Ascending aorta (tissue), 2 donors: ENCODE data around the gene KIAA1549. TPM values are rescaled to one million over a fixed set of nuclear protein-coding genes. Genes with fewer than 3 reads are reported as not detected.

ENCODE experiments used
- DNase-seq, 2 donors: peaks; one replicate each; pipeline ENCODE4 v3.0.0-alpha.2; 2019; ENCODE audit warnings: low spot score in 2 of 2
- H3K27ac ChIP-seq, 2 donors: fragments of 200-600 bp; sonication (generic); one replicate each; pipeline ENCODE4 v1.5.1; 2016 to 2017; ENCODE audit warnings: mild to moderate bottlenecking in 1 of 2
- H3K27me3 ChIP-seq: fragments of 200-600 bp; sonication (generic); one replicate; pipeline ENCODE4 v1.5.1; 2017
- H3K36me3 ChIP-seq, 2 donors: fragments of 200-600 bp; sonication (generic); one replicate each; pipeline ENCODE4 v1.5.1; 2016
- H3K4me1 ChIP-seq, 2 donors: fragments of 200-600 bp; sonication (generic); one replicate each; pipeline ENCODE4 v1.5.1; 2016 to 2017; ENCODE audit warnings: mild to moderate bottlenecking in 1 of 2
- H3K4me3 ChIP-seq, 2 donors: fragments of 200-600 bp; sonication (generic); one replicate each; pipeline ENCODE4 v1.5.1; 2016 to 2017; ENCODE audit warnings: mild to moderate bottlenecking in 1 of 2
- H3K9me3 ChIP-seq, 2 donors: fragments of 200-600 bp; sonication (generic); one replicate each; pipeline ENCODE4 v1.5.1; 2016
- intact Hi-C: fragments of 100-400 bp; cut with DNase I; formaldehyde crosslinking; loops from one replicate; pipeline ENCODE4 v1.15.1; 2023
- total RNA-seq: library from RNA; depleted of rRNA; stranded (reverse); fragments of >200 nt; gene quantifications from one replicate; pipeline ENCODE4 v1.1.0, GENCODE V29; 2016
- TF ChIP-seq, protein P1 (sequence below), 3 experiments: fragments of 200-600 bp in 2 of 3; fragments of 450-650 bp in 1 of 3; sonication (generic) in 2 of 3; IDR thresholded peaks; one replicate each; pipeline ENCODE4 v1.5.1; 2016 to 2019; ENCODE audit warnings: antibody characterized with exemption in 3 of 3, mild to moderate bottlenecking in 1 of 3, moderate library complexity in 1 of 3

The KIAA1549 gene
- total RNA-seq, 1 donor from 2014 or later = 0.11 TPM

DNA sequence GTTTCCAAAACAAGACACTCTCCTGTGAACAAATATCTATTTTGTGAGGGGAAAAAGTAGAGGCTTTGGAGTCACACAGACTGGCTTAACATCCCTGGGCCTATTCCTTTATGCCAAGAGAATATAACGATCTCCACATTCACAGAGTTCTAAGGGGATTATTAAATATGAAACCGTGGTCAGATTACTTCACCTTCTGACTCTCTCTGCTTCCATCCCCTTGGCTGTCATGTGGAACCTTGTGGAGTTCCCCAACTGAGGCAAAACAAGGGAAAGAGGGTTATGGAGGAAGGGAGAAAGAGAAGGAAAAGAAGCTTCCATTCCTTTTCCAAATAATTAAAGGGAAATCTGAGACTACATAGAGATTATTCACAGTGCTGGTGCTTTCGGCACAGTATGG lies 127.7 kb downstream of the KIAA1549 start:
- TF ChIP-seq, protein P1, sequence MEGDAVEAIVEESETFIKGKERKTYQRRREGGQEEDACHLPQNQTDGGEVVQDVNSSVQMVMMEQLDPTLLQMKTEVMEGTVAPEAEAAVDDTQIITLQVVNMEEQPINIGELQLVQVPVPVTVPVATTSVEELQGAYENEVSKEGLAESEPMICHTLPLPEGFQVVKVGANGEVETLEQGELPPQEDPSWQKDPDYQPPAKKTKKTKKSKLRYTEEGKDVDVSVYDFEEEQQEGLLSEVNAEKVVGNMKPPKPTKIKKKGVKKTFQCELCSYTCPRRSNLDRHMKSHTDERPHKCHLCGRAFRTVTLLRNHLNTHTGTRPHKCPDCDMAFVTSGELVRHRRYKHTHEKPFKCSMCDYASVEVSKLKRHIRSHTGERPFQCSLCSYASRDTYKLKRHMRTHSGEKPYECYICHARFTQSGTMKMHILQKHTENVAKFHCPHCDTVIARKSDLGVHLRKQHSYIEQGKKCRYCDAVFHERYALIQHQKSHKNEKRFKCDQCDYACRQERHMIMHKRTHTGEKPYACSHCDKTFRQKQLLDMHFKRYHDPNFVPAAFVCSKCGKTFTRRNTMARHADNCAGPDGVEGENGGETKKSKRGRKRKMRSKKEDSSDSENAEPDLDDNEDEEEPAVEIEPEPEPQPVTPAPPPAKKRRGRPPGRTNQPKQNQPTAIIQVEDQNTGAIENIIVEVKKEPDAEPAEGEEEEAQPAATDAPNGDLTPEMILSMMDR (IDR thresholded peaks at IDR 0.05) = no peak
- Histone ChIP-seq H3K9me3 (no peaks in the 10 kb centered on the region), H3K4me3 (no peak overlapping the region), H3K27ac (no peak overlapping the region), H3K36me3 (no peaks in the 10 kb centered on the region), H3K4me1 (no peaks in the 10 kb centered on the region), H3K27me3 (no peaks in the 10 kb centered on the region)
- intact Hi-C loops = no loop called here
- no peak for DNase-seq

DNA sequence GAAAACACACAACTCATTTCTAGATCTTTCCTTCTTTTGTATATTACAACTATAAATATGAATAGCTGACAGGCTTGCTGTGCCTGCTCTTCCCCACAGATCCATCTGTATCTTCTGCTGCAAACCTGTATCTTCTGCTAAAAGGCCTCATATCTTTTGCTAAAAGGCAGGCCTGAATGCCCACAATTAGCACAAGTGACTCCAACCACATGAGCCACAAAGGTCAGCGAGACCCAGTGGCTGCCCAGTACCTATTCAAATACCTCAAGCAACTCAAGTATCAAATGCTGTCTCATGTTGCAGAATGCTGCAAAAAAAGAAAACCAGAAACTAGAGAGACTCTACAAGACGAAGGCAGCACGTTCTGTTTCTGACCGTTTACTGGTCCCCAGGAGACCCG lies 128.7 kb downstream of the KIAA1549 start:
- TF ChIP-seq, protein P1 (IDR thresholded peaks at IDR 0.05) = no peak
- intact Hi-C loops = no loop called here
- DNase-seq = no peak
- no peaks in the 10 kb centered on the region for H3K4me1 ChIP-seq
- no peaks in the 10 kb centered on the region for H3K36me3 ChIP-seq
- no peak overlapping the region for H3K4me3 ChIP-seq
- H3K27me3 ChIP-seq = no peaks in the 10 kb centered on the region
- no peaks in the 10 kb centered on the region for H3K9me3 ChIP-seq
- no peak overlapping the region for H3K27ac ChIP-seq

DNA sequence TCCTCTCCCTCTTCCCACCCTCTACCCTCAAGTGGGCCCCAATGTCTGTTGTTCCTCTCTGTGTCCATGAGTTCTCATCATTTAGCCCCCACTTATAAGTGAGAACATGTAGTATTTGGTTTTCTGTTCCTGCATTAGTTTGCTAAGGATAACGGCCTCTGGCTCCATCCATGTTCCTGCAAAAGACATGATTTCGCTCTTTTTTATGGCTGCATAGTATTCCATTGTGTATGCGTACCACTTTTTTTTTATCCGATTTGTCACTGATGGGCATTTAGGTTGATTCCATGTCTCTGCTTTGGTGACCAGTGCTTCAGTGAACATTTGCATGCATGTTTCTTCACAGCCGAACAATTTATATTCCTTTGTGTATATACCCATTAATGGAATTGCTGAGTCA lies 131.5 kb downstream of the KIAA1549 start:
- intact Hi-C loops = no loop called here
- Histone ChIP-seq H3K27me3 (no peaks in the 10 kb centered on the region), H3K36me3 (no peaks in the 10 kb centered on the region), H3K27ac (no peak overlapping the region), H3K4me1 (no peaks in the 10 kb centered on the region), H3K9me3 (no peaks in the 10 kb centered on the region), H3K4me3 (no peak overlapping the region)
- no peak for DNase-seq
- TF ChIP-seq, protein P1 (IDR thresholded peaks at IDR 0.05) = no peak

DNA sequence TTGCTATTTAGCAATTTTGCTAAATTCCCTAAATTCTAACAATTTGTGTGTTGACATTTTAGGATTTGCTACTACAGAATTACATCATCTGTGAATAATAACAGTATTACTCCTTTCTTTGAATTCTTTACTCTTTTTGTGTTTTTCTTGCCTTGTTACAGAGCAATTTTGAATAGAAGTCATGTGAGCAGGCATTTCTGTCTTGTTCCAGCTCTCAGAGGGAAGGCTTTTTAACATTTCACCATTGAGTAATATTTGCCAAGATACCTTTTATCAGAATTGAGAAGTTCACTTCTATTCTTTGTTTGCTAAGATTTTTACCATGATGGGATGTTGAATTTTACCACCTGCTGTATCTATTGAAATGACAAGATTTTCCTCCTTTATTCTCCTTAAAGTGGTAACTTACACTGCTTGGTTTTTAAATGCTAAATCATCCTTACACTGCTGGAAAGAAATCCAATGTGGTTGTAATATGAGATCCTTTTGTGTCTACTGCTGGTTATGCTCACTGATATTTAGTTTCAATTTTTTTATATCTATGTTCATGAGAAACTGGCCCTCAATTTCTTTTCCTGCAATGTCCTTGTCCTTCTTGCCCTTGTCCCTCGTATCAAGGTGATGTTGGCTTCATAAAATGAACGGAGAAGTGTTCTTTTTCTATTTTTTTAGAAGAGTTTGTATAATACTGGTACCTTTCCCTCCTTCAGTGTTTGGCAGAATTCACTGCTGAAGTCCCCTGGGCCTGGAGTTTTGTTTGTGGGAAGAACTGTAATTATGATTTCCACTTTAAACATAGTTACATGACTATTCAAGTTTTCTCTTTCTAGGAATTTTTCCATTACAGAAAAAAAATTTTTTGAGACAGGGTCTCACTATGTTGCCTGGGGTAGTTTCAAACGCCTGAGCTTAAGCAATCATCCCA lies 132.9 kb downstream of the KIAA1549 start:
- no peaks in the 10 kb centered on the region for H3K9me3 ChIP-seq
- intact Hi-C loops = no loop called here

DNA sequence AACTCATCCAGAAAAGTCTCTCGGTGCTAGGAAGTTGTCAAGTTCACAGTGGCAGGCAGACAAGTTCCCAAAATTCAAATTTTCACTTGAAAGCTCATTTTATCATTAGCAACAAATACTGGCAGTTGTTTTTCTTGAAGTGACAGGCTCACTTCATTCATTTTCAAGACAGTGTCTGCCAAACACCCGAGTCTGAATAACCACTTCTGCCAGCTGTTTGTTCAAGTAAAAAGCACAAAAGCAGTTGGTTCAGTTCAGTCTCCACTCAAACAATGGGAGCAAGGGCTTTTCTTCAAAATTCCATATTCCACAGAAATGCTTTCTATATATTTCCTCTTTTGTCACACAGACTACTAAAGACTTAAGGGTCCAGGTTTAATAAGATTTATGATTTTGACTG lies 135.5 kb downstream of the KIAA1549 start:
- H3K9me3 ChIP-seq = no peaks in the 10 kb centered on the region
- no peak overlapping the region for H3K4me3 ChIP-seq
- intact Hi-C loops = no loop called here
- H3K27ac ChIP-seq = no peak overlapping the region
- no peaks in the 10 kb centered on the region for H3K4me1 ChIP-seq
- TF ChIP-seq, protein P1 (IDR thresholded peaks at IDR 0.05) = no peak
- H3K27me3 ChIP-seq = no peaks in the 10 kb centered on the region
- no peaks in the 10 kb centered on the region for H3K36me3 ChIP-seq
- no peak for DNase-seq

More for the DNA sequence above, 132.9 kb downstream of the KIAA1549 start:
- Histone ChIP-seq H3K4me1 (no peaks in the 10 kb centered on the region), H3K36me3 (no peaks in the 10 kb centered on the region), H3K27ac (no peak overlapping the region), H3K27me3 (no peaks in the 10 kb centered on the region), H3K4me3 (no peak overlapping the region)
- DNase-seq = no peak
- TF ChIP-seq, protein P1 (IDR thresholded peaks at IDR 0.05) = no peak
